Stimulated activated CD4-positive, alpha-beta T cell treated with anti-CD3 and anti-CD28 coated beads, Interleukin-1b, Interleukin-23, amount 100 ng/mL, for 4 hours (primary cell): ENCODE measurements around the gene EFCAB6.

Source experiments
- DNase-seq, 2 donors: peaks; one replicate each; pipeline ENCODE4 v3.0.0-alpha.2; 2020; ENCODE audit warnings: low read depth in 2 of 2

Gene EFCAB6

GRCh38 chr22:43530349-43531201, 281.5 kb downstream of the EFCAB6 start:
- DNase-seq, result no peak

GRCh38 chr22:43529934-43530333, 282.2 kb downstream of the EFCAB6 start:
- no peak for DNase-seq

GRCh38 chr22:43529461-43529860, 282.6 kb downstream of the EFCAB6 start:
- no peak for DNase-seq

DNA sequence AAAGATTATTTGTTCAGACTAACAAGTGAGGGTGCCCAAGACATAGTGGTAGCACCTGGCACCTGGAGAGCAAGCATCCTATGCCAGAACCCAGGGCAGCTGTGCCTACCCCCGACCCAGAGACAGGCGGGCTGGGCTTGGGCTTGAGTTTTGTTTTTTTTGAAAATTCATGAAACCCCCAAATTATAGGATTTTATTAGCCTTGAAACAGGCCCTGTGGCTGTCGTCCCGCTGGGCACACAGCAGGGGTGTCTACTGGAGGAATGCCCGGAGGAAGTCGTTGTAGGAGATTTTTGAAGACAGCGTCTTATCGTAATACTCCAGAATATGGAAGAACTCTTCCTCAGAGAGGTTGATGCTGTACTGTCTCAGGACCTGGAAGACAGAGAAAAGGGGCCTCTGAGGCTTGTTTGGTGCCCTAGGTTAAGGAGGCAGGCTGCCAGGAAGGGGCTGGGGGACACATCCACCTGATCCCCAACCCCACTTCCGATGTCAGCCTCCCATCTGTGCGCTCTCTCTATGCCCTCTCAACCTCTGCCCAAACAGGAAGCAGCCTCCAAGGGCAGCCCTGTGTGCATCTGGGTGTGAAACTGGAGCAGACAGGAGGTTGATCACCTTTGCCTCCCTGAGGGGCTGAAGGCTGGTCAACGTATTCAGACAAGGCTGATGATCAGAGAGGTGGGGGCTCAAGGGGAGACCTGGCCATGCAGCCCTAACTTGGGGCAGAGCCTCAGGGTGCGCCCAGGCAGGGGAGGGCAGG, 283.3 kb downstream of the EFCAB6 start:
- no peak for DNase-seq

GRCh38 chr22:43526946-43527345, 285.2 kb downstream of the EFCAB6 start:
- DNase-seq, result no peak

- DNase-seq, result no peak
Measured at GRCh38 chr22:43526117-43526655, 285.9 kb downstream of the EFCAB6 start.

- no peak for DNase-seq
Measured at GRCh38 chr22:43521716-43522115, 290.4 kb downstream of the EFCAB6 start.

DNA sequence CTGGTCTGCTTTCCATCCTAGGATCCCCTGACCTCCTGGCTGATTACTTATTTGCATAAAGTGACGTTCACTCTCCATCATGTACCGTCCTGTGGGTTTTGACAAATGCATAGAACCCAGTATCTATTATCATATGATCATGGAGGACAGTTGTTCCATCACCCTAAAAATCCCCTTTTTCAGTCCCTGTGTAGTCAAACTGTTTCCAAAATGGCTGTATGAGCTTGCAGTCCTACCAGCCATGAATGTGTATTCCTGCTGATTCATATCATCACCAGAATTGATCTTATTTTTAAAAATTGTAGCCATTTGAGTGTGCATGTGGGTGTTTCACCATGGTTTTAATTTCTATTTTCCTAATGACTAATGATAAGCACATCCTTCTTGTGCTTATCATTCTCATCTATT, 291.5 kb downstream of the EFCAB6 start:
- DNase-seq, result no peak

- no peak for DNase-seq
Measured at GRCh38 chr22:43516996-43517635, 295.0 kb downstream of the EFCAB6 start.

DNA sequence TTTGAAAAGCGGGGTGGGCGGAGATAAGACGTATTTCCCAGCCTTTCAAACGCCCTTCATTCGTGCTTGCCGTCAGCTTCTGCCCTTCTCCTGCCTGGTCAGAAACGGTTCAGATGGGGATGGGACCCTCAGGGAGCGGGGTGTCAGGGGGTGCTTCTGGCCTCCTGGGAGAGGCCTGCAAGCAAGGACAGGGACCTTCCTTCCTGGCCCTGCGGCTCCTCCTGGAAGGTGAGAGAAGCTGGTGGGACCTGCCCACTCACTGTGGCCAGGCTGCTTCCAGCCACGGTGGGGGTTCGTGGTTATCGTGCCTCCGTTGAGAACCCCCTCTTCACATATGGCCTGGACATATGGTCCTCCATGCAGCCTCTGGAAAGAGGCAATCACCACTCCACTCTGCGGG, 295.7 kb downstream of the EFCAB6 start:
- DNase-seq, result no peak

- DNase-seq, result no peak
Measured at GRCh38 chr22:43515902-43516301, 296.2 kb downstream of the EFCAB6 start.

- no peak for DNase-seq
Measured at GRCh38 chr22:43515411-43515810, 296.7 kb downstream of the EFCAB6 start.

DNA sequence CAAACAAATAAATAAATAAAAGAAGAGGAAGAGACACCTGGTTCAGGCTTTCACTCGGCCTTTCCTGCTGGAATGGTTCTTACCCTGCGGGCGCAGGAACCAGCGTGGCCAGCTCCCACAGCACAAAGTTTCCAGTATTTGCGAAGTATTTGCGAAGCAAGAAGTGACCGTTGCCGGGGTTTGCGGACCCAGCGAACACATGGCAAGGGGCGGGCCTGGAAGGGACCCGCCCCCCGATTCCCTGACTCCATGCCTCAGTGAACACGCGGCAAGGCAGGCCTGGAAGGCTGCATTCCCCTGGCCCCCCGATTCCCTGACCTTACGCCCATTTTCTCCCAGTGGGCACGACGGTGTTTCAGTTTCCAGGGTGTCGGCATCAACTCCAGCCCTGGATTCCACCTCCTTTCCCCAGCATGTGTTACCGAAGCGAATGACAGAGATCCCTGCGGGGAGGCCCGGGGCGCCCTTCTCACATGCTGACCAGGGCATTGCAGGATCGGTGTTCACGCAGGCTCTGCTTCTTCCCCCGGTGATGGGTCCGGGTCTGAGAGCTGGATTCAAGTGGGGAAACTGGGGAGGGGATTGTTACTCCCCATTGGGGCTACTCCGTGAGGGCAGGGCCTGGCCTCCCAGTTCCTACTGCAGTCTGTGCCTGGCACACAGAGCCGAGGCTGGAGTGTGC, 297.5 kb downstream of the EFCAB6 start:
- DNase-seq, result no peak

GRCh38 chr22:43512279-43512678, 299.8 kb downstream of the EFCAB6 start:
- DNase-seq, result no peak

GRCh38 chr22:43511276-43511910, 300.7 kb downstream of the EFCAB6 start:
- no peak for DNase-seq

GRCh38 chr22:43510281-43511070, 301.6 kb downstream of the EFCAB6 start:
- no peak for DNase-seq

DNA sequence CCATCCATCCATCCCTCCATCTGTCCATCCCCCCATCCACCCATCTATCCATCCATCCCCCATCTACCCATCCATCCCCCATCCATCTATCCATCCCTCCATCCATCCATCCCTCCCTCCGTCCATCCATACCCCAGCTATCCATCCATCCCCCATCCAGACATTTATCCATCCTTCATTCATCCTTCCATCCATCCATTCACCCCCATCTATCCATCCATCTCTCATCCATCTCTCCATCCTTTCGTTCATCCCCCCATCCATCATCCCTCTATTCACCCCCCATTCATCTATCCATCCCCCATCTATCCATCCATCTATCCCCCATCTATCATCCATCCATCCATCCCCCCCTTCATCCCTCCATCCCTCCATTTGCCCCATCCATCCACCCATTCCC, 302.8 kb downstream of the EFCAB6 start:
- no peak for DNase-seq

DNA sequence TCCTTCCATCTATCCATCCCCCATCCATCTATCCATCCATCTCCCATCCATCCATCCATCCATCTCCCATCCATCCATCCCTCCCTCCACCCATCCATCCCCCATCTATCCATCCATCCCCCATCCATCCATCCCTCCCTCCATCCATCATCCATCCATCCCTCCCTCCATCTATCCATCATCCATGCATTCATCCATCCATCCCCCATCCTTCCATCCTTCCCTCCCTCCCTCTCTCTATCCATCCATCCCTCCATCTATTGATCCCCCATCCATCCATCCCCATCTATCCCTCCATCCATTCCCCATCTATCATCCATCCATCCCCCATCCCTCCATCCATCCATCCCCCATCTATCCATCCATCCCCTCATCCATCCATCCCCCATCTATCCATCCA, 303.6 kb downstream of the EFCAB6 start:
- no peak for DNase-seq

DNA sequence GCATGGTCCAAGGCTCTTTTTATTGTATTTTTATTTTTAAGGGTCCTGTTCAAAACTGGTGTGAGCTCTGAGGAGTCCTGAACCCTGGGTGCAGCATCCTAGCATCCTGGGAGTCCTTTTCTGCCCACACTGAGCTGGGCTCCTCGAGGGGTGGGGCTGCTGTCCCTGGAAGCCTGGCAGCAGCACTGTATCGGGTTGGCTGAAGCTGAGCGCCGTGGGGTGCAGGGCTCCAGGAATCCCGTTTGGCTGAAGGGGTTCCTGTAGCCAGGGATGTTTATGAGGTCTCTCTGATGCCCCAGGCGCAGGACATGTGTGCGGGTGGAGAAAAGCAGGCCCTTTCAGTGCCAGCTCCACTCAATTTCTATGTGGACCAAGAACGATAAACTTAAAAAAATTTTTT, 304.9 kb downstream of the EFCAB6 start:
- no peak for DNase-seq

GRCh38 chr22:43506487-43506886, 305.6 kb downstream of the EFCAB6 start:
- no peak for DNase-seq
